ENCODE measurements around the gene RAVER1. TPM values are rescaled to one million over a fixed set of nuclear protein-coding genes. Genes with fewer than 3 reads are reported as not detected.
"Not testable (repeated sequence)": the region's sequence is repeated elsewhere in the genome, so short reads cannot be mapped to it uniquely, and the experiment has no call there.

Gene RAVER1
- polyA plus RNA-seq, 3 donors from 2014 or later = 8.7 to 31.5 (median 9.7) TPM

DNA sequence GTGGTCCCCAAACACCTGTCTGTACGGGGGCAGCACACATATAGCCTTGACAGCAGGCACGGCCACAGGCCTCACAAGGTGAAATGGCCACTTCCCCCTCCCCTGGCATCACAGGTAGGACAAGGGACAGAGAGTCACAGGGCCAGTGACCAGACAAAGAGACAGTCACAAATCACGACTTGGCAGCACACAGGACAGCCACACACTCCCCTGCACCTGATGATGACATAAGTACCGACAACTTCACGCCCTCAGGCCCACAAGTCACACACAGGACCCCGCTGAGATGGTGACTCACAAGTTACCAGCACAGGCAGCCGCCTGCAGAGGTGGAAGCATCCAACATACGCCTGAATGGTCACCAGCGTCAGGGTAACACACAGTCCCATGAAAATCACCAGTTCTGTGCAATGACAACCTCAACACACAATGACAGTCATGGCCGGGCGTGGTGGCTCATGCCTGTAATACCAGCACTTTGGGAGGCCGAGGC is 30.5 kb upstream of the RAVER1 start:
- H3K27me3 Mint-ChIP-seq (ENCODE audit: low read depth in 3 of 3) = peaks cover 0 to 7% (median 0%) of the 10 kb centered on the region in 3 donors
- no peaks in the 10 kb centered on the region for H3K4me1 Mint-ChIP-seq
- DNase-seq = no peak
- H3K36me3 Mint-ChIP-seq = peaks cover 8 to 24% (median 13%) of the 10 kb centered on the region in 3 donors
- peak overlapping the region in 1 of 6 donors; percentile 14 for H3K27ac Mint-ChIP-seq
- H3K4me3 Mint-ChIP-seq = no peak overlapping the region
- H3K9me3 Mint-ChIP-seq = no peaks in the 10 kb centered on the region

DNA sequence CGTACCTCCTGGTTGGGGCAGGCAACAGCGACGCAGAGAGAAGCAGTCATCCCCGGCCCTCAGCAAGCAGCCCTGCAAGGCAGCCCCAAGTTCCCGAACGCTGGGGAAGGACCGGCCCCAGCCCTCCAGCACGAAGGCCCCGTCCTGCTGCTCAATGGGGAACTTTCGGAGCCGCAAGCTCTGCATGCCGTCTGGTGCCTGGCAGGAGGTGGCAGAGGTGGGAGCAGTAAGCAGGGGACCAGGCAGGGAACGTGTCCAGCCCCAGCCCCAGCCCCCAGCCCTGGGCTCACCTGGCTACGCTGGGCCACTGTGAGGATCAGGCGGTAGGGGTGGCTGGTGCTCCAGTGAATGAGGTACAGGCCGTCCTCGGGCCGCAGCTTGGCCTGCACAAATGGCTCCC is 28.9 kb upstream of the RAVER1 start:
- Mint-ChIP-seq H3K36me3 (peaks cover 8 to 22% (median 13%) of the 10 kb centered on the region in 3 donors), H3K27ac (peak overlapping the region in 1 of 6 donors; percentile 66), H3K4me1 (no peaks in the 10 kb centered on the region), H3K4me3 (no peak overlapping the region), H3K9me3 (no peaks in the 10 kb centered on the region), H3K27me3 (ENCODE audit: low read depth in 3 of 3) (peaks cover 0 to 7% (median 0%) of the 10 kb centered on the region in 3 donors)
- DNase-seq = no peak

DNA sequence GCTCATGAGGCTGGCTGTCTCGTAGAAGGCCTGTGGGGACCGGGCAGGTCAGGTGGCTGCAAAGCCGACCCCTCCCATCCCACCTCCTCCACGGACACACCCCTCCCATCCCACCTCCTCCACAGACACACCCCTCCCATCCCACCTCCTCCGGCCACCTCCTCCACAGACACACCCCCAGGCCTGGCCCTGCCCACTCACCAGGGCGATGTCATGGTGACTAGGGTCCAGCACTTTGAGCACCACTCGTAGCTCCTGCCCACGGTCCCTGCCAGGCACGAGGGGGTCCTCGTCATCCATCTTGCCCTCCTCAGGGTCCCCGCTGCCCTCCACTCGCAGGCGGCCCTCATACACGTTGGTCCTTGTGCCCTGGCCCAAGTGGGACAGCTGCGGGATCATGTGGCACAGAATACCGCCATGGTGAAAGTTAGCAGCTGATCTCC is 28.3 kb upstream of the RAVER1 start:
- no peaks in the 10 kb centered on the region for H3K4me1 Mint-ChIP-seq
- DNase-seq = no peak
- peaks cover 0 to 7% (median 0%) of the 10 kb centered on the region in 3 donors for H3K27me3 Mint-ChIP-seq (ENCODE audit: low read depth in 3 of 3)
- peaks cover 8 to 19% (median 13%) of the 10 kb centered on the region in 3 donors for H3K36me3 Mint-ChIP-seq
- H3K27ac Mint-ChIP-seq = no peak overlapping the region
- H3K4me3 Mint-ChIP-seq = no peak overlapping the region
- H3K9me3 Mint-ChIP-seq = no peaks in the 10 kb centered on the region

DNA sequence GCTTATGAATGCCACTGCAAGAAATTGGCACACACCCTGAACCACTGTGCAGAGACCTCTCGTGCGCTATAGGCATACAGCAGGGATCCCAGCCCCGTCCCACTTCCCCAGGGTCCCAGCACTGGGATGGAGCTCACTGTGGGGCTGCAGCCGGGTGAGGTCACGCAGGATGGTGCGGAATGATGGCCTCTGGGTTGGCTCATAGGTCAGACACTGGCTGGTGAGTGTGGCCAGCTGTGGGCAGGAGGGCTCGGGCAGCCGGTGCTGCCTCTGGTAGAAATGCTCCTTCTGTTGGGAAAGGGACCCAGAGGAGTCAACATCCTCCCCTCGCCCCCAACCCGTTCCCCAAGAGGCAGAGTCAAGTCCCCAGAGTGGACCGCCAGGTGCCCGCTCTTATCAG is 23.1 kb upstream of the RAVER1 start:
- H3K9me3 Mint-ChIP-seq = no peaks in the 10 kb centered on the region
- no peak overlapping the region for H3K27ac Mint-ChIP-seq
- H3K36me3 Mint-ChIP-seq = peaks cover 6 to 25% (median 11%) of the 10 kb centered on the region in 3 donors
- DNase-seq = no peak
- H3K4me3 Mint-ChIP-seq = no peak overlapping the region
- H3K4me1 Mint-ChIP-seq = no peaks in the 10 kb centered on the region
- H3K27me3 Mint-ChIP-seq (ENCODE audit: low read depth in 3 of 3) = peaks cover 2 to 4% (median 3%) of the 10 kb centered on the region in 3 donors

DNA sequence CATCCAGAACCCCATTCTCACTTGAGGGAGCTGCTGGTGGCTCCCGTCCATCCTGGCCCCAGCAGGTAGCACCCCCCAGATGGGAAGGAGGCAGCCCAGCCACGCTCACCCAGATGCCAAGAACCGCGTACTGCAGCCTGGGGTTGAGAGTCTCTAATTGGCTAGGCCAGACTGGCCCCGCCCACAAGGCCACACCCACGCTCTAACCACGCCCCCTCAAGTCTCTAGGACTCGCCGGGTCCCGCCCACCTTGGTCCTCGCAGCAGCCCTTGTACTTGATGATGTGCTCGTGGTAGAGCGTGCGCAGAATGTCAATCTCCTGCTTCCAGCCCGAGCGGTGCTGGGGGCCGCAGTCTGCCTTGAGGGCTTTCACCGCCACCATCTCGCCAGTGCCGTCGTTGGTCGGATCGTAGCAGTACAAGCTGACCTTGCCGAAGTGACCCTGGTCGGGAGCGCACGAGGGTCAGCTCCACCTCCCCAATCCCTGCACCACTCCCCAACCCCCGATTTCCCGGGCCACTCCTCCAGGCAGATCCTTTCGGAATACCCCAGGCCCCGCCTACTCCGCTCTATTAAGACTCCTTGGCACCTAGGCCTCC is 20.6 kb upstream of the RAVER1 start:
- Mint-ChIP-seq H3K36me3 (peaks cover 3 to 14% (median 6%) of the 10 kb centered on the region in 3 donors), H3K4me3 (no peak overlapping the region), H3K9me3 (no peaks in the 10 kb centered on the region), H3K27me3 (ENCODE audit: low read depth in 3 of 3) (peaks cover 0 to 4% (median 2%) of the 10 kb centered on the region in 3 donors), H3K27ac (no peak overlapping the region), H3K4me1 (no peaks in the 10 kb centered on the region)
- peak in 1 of 3 donors; percentile 22 for DNase-seq

DNA sequence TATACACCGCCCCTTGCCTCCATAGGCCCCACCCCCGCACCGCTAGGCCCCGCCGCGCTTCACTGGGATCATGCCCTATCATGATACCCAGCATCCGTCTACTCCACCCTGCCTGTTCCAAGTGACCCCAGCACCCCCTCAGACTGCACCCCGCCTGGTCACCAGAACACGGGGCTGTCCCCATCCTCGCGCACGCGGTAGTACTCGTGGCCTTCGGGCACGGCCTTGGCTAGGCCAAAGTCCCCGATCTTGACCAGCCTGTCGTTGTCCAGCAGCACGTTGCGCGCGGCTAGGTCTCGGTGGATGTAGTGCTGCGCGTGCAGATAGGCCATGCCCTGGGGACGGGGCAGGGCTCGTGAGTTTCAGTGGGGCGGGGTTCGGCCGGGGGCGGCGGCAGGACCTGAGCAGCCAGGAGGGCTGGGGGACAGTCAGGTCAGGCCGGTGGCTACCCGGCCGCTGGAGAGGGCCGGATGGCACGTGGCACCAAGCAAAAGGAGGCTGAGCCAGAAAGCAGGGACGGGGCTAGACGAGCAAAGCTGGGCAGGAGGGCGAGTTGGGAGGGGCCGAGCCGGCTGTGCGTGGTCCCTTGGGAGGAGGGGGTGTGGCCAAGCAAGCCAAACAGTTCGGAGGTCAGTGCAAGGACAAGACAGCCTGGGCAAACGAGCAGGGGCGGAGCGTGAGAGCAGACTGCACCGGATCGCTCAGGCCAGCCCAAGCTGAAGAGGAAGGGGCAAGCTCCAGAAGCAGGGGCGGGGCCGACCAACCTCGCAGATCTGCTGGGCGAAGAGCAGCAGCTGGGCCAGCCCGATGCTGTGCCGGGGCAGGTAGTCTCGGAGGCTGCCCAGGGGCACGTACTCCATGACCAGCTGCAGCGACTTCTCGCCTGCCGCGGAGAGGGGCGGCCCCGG is 19.7 kb upstream of the RAVER1 start:
- H3K4me1 Mint-ChIP-seq = no peaks in the 10 kb centered on the region
- no peak for DNase-seq
- H3K27ac Mint-ChIP-seq = no peak overlapping the region
- peaks cover 0 to 4% (median 2%) of the 10 kb centered on the region in 3 donors for H3K27me3 Mint-ChIP-seq (ENCODE audit: low read depth in 3 of 3)
- peaks cover 3 to 11% (median 6%) of the 10 kb centered on the region in 3 donors for H3K36me3 Mint-ChIP-seq
- no peak overlapping the region for H3K4me3 Mint-ChIP-seq
- no peaks in the 10 kb centered on the region for H3K9me3 Mint-ChIP-seq

DNA sequence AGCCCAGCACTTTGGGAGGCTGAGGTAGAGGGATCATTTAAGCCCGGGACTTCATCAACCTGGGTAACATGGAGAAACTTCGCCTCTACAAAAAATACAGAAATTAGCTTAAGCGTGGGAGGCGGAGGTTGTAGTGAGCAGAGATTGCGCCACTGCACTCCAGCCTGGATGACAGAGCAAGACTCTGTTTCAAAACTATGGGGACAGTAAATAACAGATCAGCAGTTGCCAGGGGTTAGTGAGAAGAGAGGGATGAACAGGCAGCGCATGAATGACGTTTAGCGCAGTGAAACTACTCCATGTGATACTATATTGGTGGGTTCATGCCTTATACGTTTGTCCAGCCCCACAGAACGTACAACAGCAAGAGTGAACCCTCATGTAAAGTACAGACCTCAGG is 13.2 kb upstream of the RAVER1 start:
- no peak for DNase-seq
- Mint-ChIP-seq H3K4me1 (no peaks in the 10 kb centered on the region), H3K27me3 (ENCODE audit: low read depth in 3 of 3) (no peaks in the 10 kb centered on the region), H3K36me3 (peaks cover 0 to 3% (median 0%) of the 10 kb centered on the region in 3 donors), H3K27ac (no peak overlapping the region), H3K4me3 (no peak overlapping the region), H3K9me3 (no peaks in the 10 kb centered on the region)

DNA sequence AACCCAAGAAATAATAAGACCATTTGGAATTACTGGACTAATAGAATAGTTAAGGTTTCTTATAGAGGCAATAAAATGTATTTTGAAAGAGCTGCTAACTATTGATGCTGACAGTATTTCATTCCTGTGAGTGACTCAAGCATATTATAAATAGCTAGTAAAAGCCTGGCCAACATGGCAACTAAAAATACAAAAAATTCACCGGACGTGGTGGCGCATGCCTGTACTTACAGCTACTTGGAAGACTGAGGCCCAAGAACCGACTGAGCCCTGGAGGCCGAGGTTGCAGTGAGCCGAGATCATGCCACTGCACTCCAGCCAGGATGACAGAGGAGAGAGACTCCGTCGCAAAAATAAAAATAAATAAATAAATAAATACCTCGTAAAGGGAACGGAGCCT is 11.5 kb upstream of the RAVER1 start:
- no peaks in the 10 kb centered on the region for H3K27me3 Mint-ChIP-seq (ENCODE audit: low read depth in 3 of 3)
- peaks cover 4 to 8% of the 10 kb centered on the region in 2 donors for H3K4me1 Mint-ChIP-seq
- no peak for DNase-seq
- no peak overlapping the region for H3K27ac Mint-ChIP-seq
- no peaks in the 10 kb centered on the region for H3K9me3 Mint-ChIP-seq
- no peak overlapping the region for H3K4me3 Mint-ChIP-seq
- no peaks in the 10 kb centered on the region for H3K36me3 Mint-ChIP-seq

DNA sequence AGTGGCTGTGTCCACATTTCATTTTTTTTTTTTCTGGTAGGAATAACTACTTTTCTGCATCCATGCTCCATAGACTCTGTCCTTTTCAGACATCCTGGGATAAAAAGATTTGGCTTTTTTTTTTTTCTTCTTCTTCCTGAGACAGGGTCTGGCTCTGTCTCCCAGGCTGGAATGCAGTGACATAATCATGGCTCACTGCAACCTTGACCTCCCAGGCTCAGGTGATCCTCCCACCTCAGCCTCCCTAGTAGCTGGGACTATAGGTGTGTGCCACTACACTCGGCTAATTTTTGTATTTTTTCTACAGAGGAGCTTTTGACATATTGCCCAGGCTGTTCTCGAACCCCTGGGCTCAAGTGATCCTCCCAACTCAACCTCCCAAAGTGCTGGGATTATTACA is 10.2 kb upstream of the RAVER1 start:
- Mint-ChIP-seq H3K4me3 (no peak overlapping the region), H3K27me3 (ENCODE audit: low read depth in 3 of 3) (peaks cover 0 to 6% (median 0%) of the 10 kb centered on the region in 3 donors), H3K27ac (no peak overlapping the region), H3K4me1 (peaks cover 17 to 21% of the 10 kb centered on the region in 2 donors), H3K9me3 (no peaks in the 10 kb centered on the region), H3K36me3 (no peaks in the 10 kb centered on the region)
- DNase-seq = no peak

DNA sequence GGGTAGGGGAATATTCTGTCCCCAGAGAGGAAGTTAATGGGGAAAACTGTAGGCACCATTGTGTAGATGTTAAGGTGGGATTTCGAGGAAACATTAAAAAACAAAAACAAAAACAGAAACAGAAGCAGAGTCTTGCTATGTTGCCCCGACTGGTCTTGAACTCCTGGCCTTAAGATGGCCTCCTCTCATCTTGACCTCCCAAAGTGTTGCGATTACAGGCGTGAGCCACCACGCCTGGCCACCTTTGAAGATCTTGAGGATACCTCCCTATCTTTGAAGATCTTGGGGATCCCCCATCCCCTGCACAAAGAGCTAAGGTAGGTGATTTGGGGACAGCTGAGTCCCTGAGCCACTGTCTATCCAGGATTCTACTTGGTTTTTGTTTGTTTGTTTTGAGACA is 6.6 kb upstream of the RAVER1 start:
- Mint-ChIP-seq H3K27me3 (ENCODE audit: low read depth in 3 of 3) (peaks cover 0 to 6% (median 1%) of the 10 kb centered on the region in 3 donors), H3K4me1 (peaks cover 22 to 27% of the 10 kb centered on the region in 2 donors), H3K27ac (peak overlapping the region; percentile 93 to 96 (median 95)), H3K36me3 (no peaks in the 10 kb centered on the region), H3K4me3 (peak overlapping the region; percentile 94 to 99 (median 97)), H3K9me3 (no peaks in the 10 kb centered on the region)
- DNase-seq = no peak

DNA sequence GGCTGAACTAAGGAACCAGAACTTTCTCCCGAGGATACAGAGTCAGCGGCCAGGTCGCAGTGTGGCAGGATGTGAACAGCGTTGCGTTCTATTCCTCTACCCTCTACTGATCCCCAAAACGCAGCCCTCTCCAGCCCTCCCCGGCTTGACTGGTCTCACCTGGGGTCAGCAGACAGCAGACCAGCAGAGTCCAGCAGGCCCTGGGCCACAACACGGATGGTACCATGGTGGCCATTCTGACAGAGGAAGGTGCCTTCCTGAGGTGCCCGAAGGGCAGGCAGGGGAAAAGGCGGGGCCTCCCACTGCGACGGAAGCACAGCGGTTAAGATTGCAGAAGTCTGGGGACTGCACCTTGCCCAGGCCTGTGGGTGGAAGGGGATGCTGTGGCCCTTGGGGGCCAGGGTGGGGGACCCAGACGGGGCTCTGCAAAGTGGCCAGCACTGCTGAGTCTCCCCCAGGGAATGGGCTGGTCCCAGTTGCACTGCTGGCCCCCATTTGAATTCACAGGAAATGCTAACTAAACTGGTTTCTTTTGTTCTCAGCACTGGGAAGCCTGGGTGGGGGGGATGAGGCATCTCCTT is 6.1 kb upstream of the RAVER1 start, which contains the start of gene ICAM3:
Gene ICAM3 (minus strand): TSS at position 245 of the 581 bp plus-strand sequence. CDS start 10 bp downstream, at position 235.
- Mint-ChIP-seq H3K9me3 (no peaks in the 10 kb centered on the region), H3K36me3 (no peaks in the 10 kb centered on the region), H3K4me1 (peaks cover 22 to 27% of the 10 kb centered on the region in 2 donors)

DNA sequence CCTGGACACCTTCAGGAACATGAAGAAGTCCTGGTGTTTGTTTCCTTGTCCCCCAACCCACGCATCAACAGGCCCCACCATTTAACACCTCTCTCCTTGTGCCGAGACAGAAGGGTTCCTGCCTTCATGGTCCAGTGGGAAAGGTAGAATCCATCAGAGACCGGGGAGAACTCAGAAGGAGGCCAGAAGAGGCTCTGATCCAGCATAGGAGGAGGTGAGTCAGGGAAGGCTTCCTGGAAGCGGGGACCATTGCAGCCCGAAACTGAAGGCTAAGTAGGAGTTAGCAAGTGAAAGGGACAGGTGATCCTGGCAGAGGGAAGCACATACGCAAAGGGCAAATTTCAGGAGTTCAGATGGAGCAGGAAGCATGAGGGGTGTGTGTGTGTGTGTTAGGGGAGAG is 5.6 kb upstream of the RAVER1 start:
- peak overlapping the region; percentile 94 to 99 (median 97) for H3K4me3 Mint-ChIP-seq
- H3K27me3 Mint-ChIP-seq (ENCODE audit: low read depth in 3 of 3) = peaks cover 0 to 6% (median 3%) of the 10 kb centered on the region in 3 donors
- DNase-seq = no peak
- peak overlapping the region; percentile 93 to 96 (median 95) for H3K27ac Mint-ChIP-seq
- H3K4me1 Mint-ChIP-seq = peaks cover 26 to 30% of the 10 kb centered on the region in 2 donors
- no peaks in the 10 kb centered on the region for H3K36me3 Mint-ChIP-seq
- H3K9me3 Mint-ChIP-seq = no peaks in the 10 kb centered on the region

More for the DNA sequence above, 6.1 kb upstream of the RAVER1 start, which contains the start of gene ICAM3:
- H3K4me3 Mint-ChIP-seq = peak within 1 kb of the TSS; percentile 94 to 99 (median 97)
- peak within 1 kb of the TSS; percentile 93 to 96 (median 95) for H3K27ac Mint-ChIP-seq
- peak; percentile 47 to 56 (median 47) for DNase-seq
- H3K27me3 Mint-ChIP-seq (ENCODE audit: low read depth in 3 of 3) = peaks cover 0 to 6% (median 3%) of the 10 kb centered on the region in 3 donors

DNA sequence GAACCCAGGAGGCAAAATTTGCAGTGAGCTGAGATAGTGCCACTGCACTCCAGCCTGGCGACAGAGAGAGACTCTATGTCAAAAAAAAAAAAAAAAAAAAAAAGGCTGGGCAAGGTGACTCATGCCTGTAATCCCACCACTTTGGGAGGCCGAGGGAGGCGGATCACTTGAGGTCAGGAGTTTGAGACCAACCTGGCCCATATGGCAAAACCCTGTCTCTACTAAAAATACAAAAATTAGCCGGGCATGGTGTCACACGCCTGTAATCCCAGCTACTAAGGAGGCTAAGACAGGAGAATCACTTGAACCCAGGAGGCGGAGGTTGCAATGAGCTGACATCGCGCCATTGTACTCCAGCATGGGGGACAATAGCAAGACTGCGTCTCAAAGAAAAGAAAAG is 3.4 kb upstream of the RAVER1 start:
- not testable (repeated sequence) for H3K36me3 Mint-ChIP-seq, H3K9me3 Mint-ChIP-seq, DNase-seq
- H3K4me3 Mint-ChIP-seq = peak overlapping the region in 1 of 5 donors; percentile 29
- H3K27me3 Mint-ChIP-seq (ENCODE audit: low read depth in 3 of 3) = peaks cover 4 to 14% (median 6%) of the 10 kb centered on the region in 3 donors
- peak overlapping the region in 1 of 6 donors; percentile 29 for H3K27ac Mint-ChIP-seq
- H3K4me1 Mint-ChIP-seq = peaks cover 47 to 51% of the 10 kb centered on the region in 2 donors

Data from immature natural killer cell (primary cell).